HepG2 (cell line): Measurements from ENCODE around the gene TYW1. TPM values are rescaled to one million over a fixed set of nuclear protein-coding genes. Genes with fewer than 3 reads are reported as not detected.
A peak's percentile ranks its signal among the peaks of the same experiment; 100 is the strongest.
"Not testable (repeated sequence)": the region's sequence is repeated elsewhere in the genome, so short reads cannot be mapped to it uniquely, and the experiment has no call there.

Experiments used
- ATAC-seq: fragments of 200-7000 bp; cut with Tn5 transposase; 3 replicates; pipeline ENCODE4 v1.9.1; 2020; ENCODE audit warnings: mild to moderate bottlenecking, moderate library complexity
- BruUV-seq: library from RNA; stranded (reverse); fragments of 400-500 nt; replicated peaks from 2 replicates; lab custom pipeline; 2021; lab: Mats Ljungman, UMichigan
- CTCF ChIA-PET: fragments of 300-600 bp; formaldehyde crosslinking; extraction: SDS; loops from one replicate; lab custom pipeline; 2021; ENCODE audit warnings: low total read pairs, inconsistent platforms, low intra/inter-chr PET ratio; lab: Yijun Ruan, JAX
- POLR2A ChIA-PET: fragments of 350-600 bp; sonication (Branson Sonifier 250); formaldehyde crosslinking; loops from one replicate; lab custom pipeline; 2020; ENCODE audit warnings: antibody characterized with exemption, inconsistent platforms; lab: Yijun Ruan, JAX
- DNase-seq: peaks from one replicate; pipeline ENCODE4 v3.0.0-alpha.2; 2015; ENCODE audit warnings: low spot score
- FAIRE-seq: peaks from 3 replicates; lab custom pipeline; 2011; peaks lifted over from hg19 to GRCh38; lab: Jason Lieb, UNC
- H2AFZ ChIP-seq: one replicate; pipeline ENCODE4 v1.6.1; 2011; ENCODE audit warnings: low read length, inconsistent platforms
- H3K27ac ChIP-seq: fragments of 300-600 bp; 3 replicates; pipeline ENCODE4 v1.8.0; 2011; ENCODE audit warnings: mixed run types, mild to moderate bottlenecking, mixed read lengths, low read length, inconsistent platforms; ENCODE audit not compliant: insufficient read depth; ENCODE audit errors: extremely low read length
- H3K27me3 ChIP-seq, 2 experiments: fragments of 200-600 bp in 1 of 2; 2 replicates in 1 of 2; 3 replicates in 1 of 2; pipeline versions ENCODE4 v1.6.0 to v1.8.0; 2011; ENCODE audit warnings: low read length in 2 of 2, mild to moderate bottlenecking in 2 of 2, moderate library complexity in 2 of 2, inconsistent platforms in 1 of 2; ENCODE audit not compliant: insufficient read depth in 2 of 2, control insufficient read depth in 1 of 2
- H3K36me3 ChIP-seq, 2 experiments: fragments of 200-600 bp in 1 of 2; replicated peaks in 1 of 2; 2 replicates in 1 of 2; 3 replicates in 1 of 2; pipeline versions ENCODE4 v1.5.1 to v1.8.0; 2011; ENCODE audit warnings: low read length in 2 of 2, inconsistent platforms in 1 of 2; ENCODE audit not compliant: insufficient read depth in 2 of 2, control insufficient read depth in 1 of 2
- H3K4me1 ChIP-seq: 2 replicates; pipeline ENCODE4 v1.5.1; 2012; ENCODE audit warnings: low read length, inconsistent platforms; ENCODE audit not compliant: insufficient read depth
- H3K4me2 ChIP-seq: 2 replicates; pipeline ENCODE4 v1.6.0; 2011; ENCODE audit warnings: low read depth, low read length, inconsistent platforms
- H3K4me3 ChIP-seq, 3 experiments: fragments of 200-600 bp in 1 of 3; sonication (generic), shearing (Covaris generic) in 1 of 3; replicated peaks in 1 of 3; 2 replicates each; pipeline ENCODE4 v1.5.1; 2011 to 2016; ENCODE audit warnings: low read length in 3 of 3, inconsistent platforms in 2 of 3, low read depth in 2 of 3, mild to moderate bottlenecking in 2 of 3, control low read depth in 1 of 3, mixed read lengths in 1 of 3; ENCODE audit not compliant: insufficient read depth in 1 of 3
- H3K79me2 ChIP-seq: one replicate; pipeline ENCODE4 v1.6.1; 2011; ENCODE audit warnings: low read length, inconsistent platforms; ENCODE audit not compliant: insufficient read depth
- H3K9ac ChIP-seq: 2 replicates; pipeline ENCODE4 v1.6.0; 2011; ENCODE audit warnings: mild to moderate bottlenecking, low read depth, low read length, inconsistent platforms; ENCODE audit not compliant: insufficient read depth
- H3K9me3 ChIP-seq: 2 replicates; pipeline ENCODE4 v1.5.1; 2012; ENCODE audit warnings: mild to moderate bottlenecking, low read length
- H4K20me1 ChIP-seq: 2 replicates; pipeline ENCODE4 v1.6.0; 2011; ENCODE audit warnings: inconsistent platforms, mild to moderate bottlenecking, low read length, moderate library complexity; ENCODE audit not compliant: insufficient read depth
- CEBPB ChIP-seq: IDR thresholded peaks from 2 replicates; pipeline ENCODE4 v1.6.1; 2011; ENCODE audit warnings: low read depth, low read length, improper control_type of control experiment, borderline replicate concordance
- CEBPG ChIP-seq: IDR thresholded peaks from 2 replicates; pipeline ENCODE4 v1.6.1; 2016
- FOSL2 ChIP-seq: sonication (generic); formaldehyde crosslinking; IDR thresholded peaks from 2 replicates; pipeline ENCODE4 v1.4.0; 2020; ENCODE audit warnings: missing genetic modification reagents
- ZNF629 ChIP-seq: sonication (generic); formaldehyde crosslinking; conservative IDR thresholded peaks from 2 replicates; pipeline ENCODE4 v1.5.0; 2020; ENCODE audit warnings: missing genetic modification reagents
- ZNF770 ChIP-seq: sonication (generic); formaldehyde crosslinking; IDR thresholded peaks from 2 replicates; pipeline ENCODE4 v1.5.0; 2020; ENCODE audit warnings: mild to moderate bottlenecking, missing genetic modification reagents
- whole genome bisulfite sequencing: methylation state at CpG from one replicate; pipeline ENCODE4 v1.1.6; 2017; ENCODE audit warnings: low lambda C conversion rate; 5-methylcytosine and 5-hydroxymethylcytosine counted together
- in situ Hi-C: cut with HindIII; loops from 2 replicates; pipeline ENCODE4 v1.10.0; 2017; ENCODE audit warnings: low pct_unique_long_range_greater_than_20kb; ENCODE audit not compliant: extremely low pct_ligation_motif_present
- intact Hi-C: fragments of 100-400 bp; cut with micrococcal nuclease; formaldehyde crosslinking; loops from one replicate; pipeline ENCODE4 v1.10.0; 2022; ENCODE audit not compliant: unreplicated experiment
- polyA plus RNA-seq, 8 experiments: library from polyadenylated mRNA; depleted of rRNA in 3 of 8; stranded (reverse) in 7 of 8; unstranded in 1 of 8; fragments of >200 nt; fragmentation: Illumina TruSeq in 4 of 8; extraction: Trizol in 4 of 8; gene quantifications; 2 replicates each; pipeline versions ENCODE4 v1.2.1 to v1.2.3, GENCODE V29; 2011 to 2016; ENCODE audit warnings: low read depth in 4 of 8, missing spikeins in 1 of 8, mixed read lengths in 1 of 8; ENCODE audit not compliant: insufficient read depth in 1 of 8
- total RNA-seq, 5 experiments: library from RNA; depleted of rRNA; stranded (reverse); fragments of >200 nt; fragmentation: Illumina TruSeq; extraction: Trizol; gene quantifications; 2 replicates each; pipeline ENCODE4 v1.2.3, GENCODE V29; 2016; ENCODE audit warnings: low read depth in 1 of 5

The TYW1 gene
- total and polyA plus RNA-seq, 2 of the 13 experiments (the other 11 are each of a cell fraction or from before 2014, with no cell fraction given), result 8.6 to 17.6 TPM

- H3K9me3 ChIP-seq, BruUV-seq, H4K20me1 ChIP-seq, intact Hi-C loops, H3K9ac ChIP-seq, H3K4me3 ChIP-seq, H3K4me2 ChIP-seq, CTCF ChIA-PET, H3K27me3 ChIP-seq, POLR2A ChIA-PET, H3K36me3 ChIP-seq, H2AFZ ChIP-seq, H3K79me2 ChIP-seq, in situ Hi-C loops, H3K27ac ChIP-seq: not testable (repeated sequence)
- TF ChIP-seq ZNF629 (peak; percentile 37; the same call in 1 of the 2 replicates), CEBPB (peak; percentile 63), CEBPG (CRISPR knock-in tag) (peak; percentile 50), FOSL2 (CRISPR knock-in tag) (peak; percentile 11; the same call in 1 of the 2 replicates)
- peak; percentile 33 for DNase-seq
- WGBS, result 20% methylated on average over 1 of the region's 1 CpG
- peaks cover 36% of the 10 kb centered on the region for H3K4me1 ChIP-seq
- FAIRE-seq, result peak; percentile 48
- ATAC-seq, result peak; percentile 10; the same call in 1 of the 3 replicates
Measured at GRCh38 chr7:67130766-67131165, 134.1 kb downstream of the TYW1 start.

GRCh38 chr7:67134912-67135311 lies 138.3 kb downstream of the TYW1 start:
- CTCF ChIA-PET, H3K27ac ChIP-seq, H4K20me1 ChIP-seq, H3K27me3 ChIP-seq, H2AFZ ChIP-seq, DNase-seq, intact Hi-C loops, H3K4me2 ChIP-seq, in situ Hi-C loops, H3K9me3 ChIP-seq, H3K79me2 ChIP-seq, ATAC-seq, H3K9ac ChIP-seq, POLR2A ChIA-PET, FAIRE-seq, H3K4me3 ChIP-seq, BruUV-seq, H3K36me3 ChIP-seq: not testable (repeated sequence)
- 100% methylated on average over 1 of the region's 1 CpG for WGBS
- TF ChIP-seq ZNF770 (CRISPR knock-in tag), result peak; percentile 43; the same call in 1 of the 2 replicates
- H3K4me1 ChIP-seq, result peaks cover 11% of the 10 kb centered on the region

- CTCF ChIA-PET, intact Hi-C loops, H2AFZ ChIP-seq, H4K20me1 ChIP-seq, H3K27ac ChIP-seq, ATAC-seq, H3K36me3 ChIP-seq, DNase-seq, H3K4me1 ChIP-seq, H3K4me3 ChIP-seq, H3K79me2 ChIP-seq, BruUV-seq, H3K27me3 ChIP-seq, H3K4me2 ChIP-seq, POLR2A ChIA-PET, in situ Hi-C loops, H3K9ac ChIP-seq, H3K9me3 ChIP-seq: not testable (repeated sequence)
- FAIRE-seq, result peak; percentile 34
- WGBS, result 97% methylated on average over 4 of the region's 4 CpGs
Measured at GRCh38 chr7:67135617-67136486, 139.2 kb downstream of the TYW1 start.
